RPMI7951 (cell line): Measurements from ENCODE around the gene SEC11C. TPM values are rescaled to one million over a fixed set of nuclear protein-coding genes. Genes with fewer than 3 reads are reported as not detected.

Source experiments
- total RNA-seq: library from RNA; depleted of rRNA; stranded (reverse); fragments of >200 nt; shearing (Covaris generic); gene quantifications from 2 replicates; pipeline ENCODE4 v1.2.3, GENCODE V29; 2014; rRNA removed

The SEC11C gene
- total RNA-seq, 1 experiment from 2014 or later = 29.3 TPM

Other genes with a start within 250 kb of the SEC11C start
- gene GRP, start 80.3 kb downstream of the SEC11C start, total RNA-seq = not detected in 2 replicates
- not detected in 2 replicates for gene RAX, start 133.6 kb downstream of the SEC11C start, total RNA-seq
- not detected in 2 replicates for gene CPLX4, start 178.8 kb downstream of the SEC11C start, total RNA-seq
- 112 and 124 TPM in 2 replicates for gene LMAN1, start 219.4 kb downstream of the SEC11C start, total RNA-seq